ENCODE results near the gene ARSJ. TPM values are rescaled to one million over a fixed set of nuclear protein-coding genes. Genes with fewer than 3 reads are reported as not detected.
"Not testable (repeated sequence)": the region's sequence is repeated elsewhere in the genome, so short reads cannot be mapped to it uniquely, and the experiment has no call there.

The ARSJ gene
- total RNA-seq, 5 donors from 2014 or later (not counting 1 experiment from before 2014, with no cell fraction given), result 0.16 to 0.26 (median 0.20) TPM; not detected in 2

DNA sequence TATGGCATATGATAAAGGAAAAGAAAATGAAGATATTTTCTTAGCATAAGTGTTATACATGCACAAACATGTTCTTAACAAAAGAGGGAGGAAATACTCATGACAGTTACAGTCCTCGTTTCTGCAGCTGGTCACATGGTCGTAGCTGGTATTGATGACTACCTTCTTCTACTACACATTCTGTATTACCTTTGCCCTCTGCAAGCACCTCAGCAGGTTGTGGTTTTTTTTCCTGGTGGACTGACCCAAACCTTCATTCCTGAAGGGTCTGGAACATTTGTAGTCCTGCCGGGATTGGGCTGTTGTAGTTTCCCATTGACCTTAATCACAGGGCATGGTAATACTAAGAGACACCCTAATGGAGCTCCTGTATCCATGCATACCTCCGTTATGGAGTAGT lies 54.7 kb downstream of the ARSJ start:
- H3K36me3 ChIP-seq (ENCODE audit: control insufficient read depth in 2 of 2, extremely low read depth in 1 of 2, insufficient read depth in 1 of 2, low read length in 1 of 2); CTCF ChIA-PET; DNase-seq; ATAC-seq (replicated peaks in 1 of 4); H3K4me3 ChIP-seq (ENCODE audit: control insufficient read depth in 1 of 2, extremely low read depth in 1 of 2, low read length in 1 of 2); H3K4me1 Mint-ChIP-seq; H3K27ac Mint-ChIP-seq; H3K4me3 Mint-ChIP-seq; H3K27me3 Mint-ChIP-seq; H3K27ac ChIP-seq (ENCODE audit: low read length); H3K9me3 ChIP-seq; H3K9me3 Mint-ChIP-seq; POLR2A ChIA-PET; H3K36me3 Mint-ChIP-seq; H3K4me1 ChIP-seq (ENCODE audit: control insufficient read depth in 1 of 2, extremely low read depth in 1 of 2, insufficient read depth in 2 of 2, low read length in 2 of 2); H3K27me3 ChIP-seq (replicated peaks in 1 of 2; ENCODE audit: control insufficient read depth in 2 of 2, extremely low read depth in 1 of 2, insufficient read depth in 2 of 2, low read length in 1 of 2): not testable (repeated sequence)
- 100% methylated on average over 1 of the region's 4 CpGs for WGBS (ENCODE audit: insufficient coverage)

DNA sequence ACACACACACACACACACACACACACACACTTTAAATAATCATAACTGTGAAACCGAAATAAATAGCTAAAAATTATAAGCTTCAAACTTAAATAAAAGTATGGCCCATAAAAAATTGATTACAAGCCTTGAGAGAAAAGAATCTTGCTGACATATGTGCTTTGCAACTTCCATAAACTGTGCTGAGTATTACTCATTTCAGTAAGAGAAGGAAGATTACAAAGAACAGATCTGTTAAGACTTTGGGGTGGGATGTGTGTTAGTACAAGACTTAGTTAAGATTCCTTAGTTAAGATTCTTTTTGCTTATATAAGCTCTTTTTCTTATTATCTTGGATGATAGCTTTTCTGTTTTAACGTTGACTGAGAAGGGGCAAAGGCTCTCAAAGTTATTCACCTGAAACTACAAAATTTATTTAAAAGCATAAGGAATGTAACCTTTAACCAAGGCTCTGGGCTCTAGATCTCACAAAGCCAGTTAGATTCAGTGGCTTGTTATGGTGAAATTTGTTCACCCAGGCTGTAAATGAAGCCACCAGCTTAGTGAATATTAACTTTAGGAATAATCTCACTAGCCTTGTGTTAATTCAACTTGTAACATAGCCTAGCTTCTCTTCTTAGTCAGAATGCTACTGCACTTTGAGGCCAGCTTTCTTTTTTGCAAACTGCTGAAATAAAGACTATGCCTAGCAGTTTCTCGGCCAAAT lies 58.2 kb downstream of the ARSJ start:
- Mint-ChIP-seq H3K27ac (no peak overlapping the region), H3K9me3 (no peaks in the 10 kb centered on the region), H3K4me3 (no peak overlapping the region), H3K27me3 (peaks cover 0 to 3% of the 10 kb centered on the region in 2 donors), H3K4me1 (no peaks in the 10 kb centered on the region), H3K36me3 (no peaks in the 10 kb centered on the region)
- no peaks in the 10 kb centered on the region for H3K9me3 ChIP-seq
- ATAC-seq (replicated peaks in 1 of 4), result no peak
- no CpG with 5 or more reads among the region's 3 CpGs for WGBS (ENCODE audit: insufficient coverage)
- H3K4me3 ChIP-seq (ENCODE audit: control insufficient read depth in 1 of 2, extremely low read depth in 1 of 2, low read length in 1 of 2), result no peak overlapping the region
- no peaks in the 10 kb centered on the region for H3K36me3 ChIP-seq (ENCODE audit: control insufficient read depth in 2 of 2, extremely low read depth in 1 of 2, insufficient read depth in 1 of 2, low read length in 1 of 2)
- ChIA-PET POLR2A (interaction anchor here in 1 of 2 donors (0.6 kb wide), 1 partner anchor 492 kb away, joined by 3 read pairs; no protein-coding TSS in a partner anchor), CTCF (interaction anchor here in 1 of 2 donors (0.6 kb wide), 1 partner anchor 462 kb away, joined by 3 read pairs; no protein-coding TSS in a partner anchor)
- H3K4me1 ChIP-seq (ENCODE audit: control insufficient read depth in 1 of 2, extremely low read depth in 1 of 2, insufficient read depth in 2 of 2, low read length in 2 of 2), result no peaks in the 10 kb centered on the region
- H3K27ac ChIP-seq (ENCODE audit: low read length), result no peak overlapping the region
- DNase-seq, result no peak
- no peaks in the 10 kb centered on the region for H3K27me3 ChIP-seq (replicated peaks in 1 of 2; ENCODE audit: control insufficient read depth in 2 of 2, extremely low read depth in 1 of 2, insufficient read depth in 2 of 2, low read length in 1 of 2)

DNA sequence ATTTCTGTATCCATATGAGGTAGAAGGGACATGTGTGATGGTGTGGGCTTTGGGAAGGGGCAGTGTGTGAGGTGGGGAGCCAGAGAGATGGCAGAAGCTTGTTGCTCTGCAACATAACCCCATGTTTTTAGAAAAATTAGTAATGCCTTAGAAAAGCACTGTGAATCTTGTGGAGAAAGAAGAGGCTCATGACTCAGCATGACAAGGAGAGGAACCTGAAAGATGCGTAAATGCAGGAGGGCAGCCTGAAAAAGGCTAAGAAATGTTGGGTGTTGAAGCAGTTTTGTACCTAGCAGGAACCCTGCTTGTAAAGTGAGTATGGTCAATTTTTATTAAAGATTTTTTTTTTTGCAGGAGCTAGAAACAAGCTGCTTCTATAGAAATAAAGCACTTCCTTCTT lies 59.8 kb downstream of the ARSJ start:
- H3K27me3 ChIP-seq (replicated peaks in 1 of 2; ENCODE audit: control insufficient read depth in 2 of 2, extremely low read depth in 1 of 2, insufficient read depth in 2 of 2, low read length in 1 of 2), result no peaks in the 10 kb centered on the region
- no peak for DNase-seq
- Mint-ChIP-seq H3K36me3 (no peaks in the 10 kb centered on the region), H3K4me3 (no peak overlapping the region), H3K27me3 (peaks cover 0 to 3% of the 10 kb centered on the region in 2 donors), H3K27ac (no peak overlapping the region), H3K4me1 (no peaks in the 10 kb centered on the region), H3K9me3 (no peaks in the 10 kb centered on the region)
- H3K36me3 ChIP-seq (ENCODE audit: control insufficient read depth in 2 of 2, extremely low read depth in 1 of 2, insufficient read depth in 1 of 2, low read length in 1 of 2), result no peaks in the 10 kb centered on the region
- CTCF ChIA-PET, result interaction anchor here in 1 of 2 donors (0.6 kb wide), 1 partner anchor 483 kb away, joined by 3 read pairs; no protein-coding TSS in a partner anchor
- ATAC-seq (replicated peaks in 1 of 4), result no peak
- H3K4me1 ChIP-seq (ENCODE audit: control insufficient read depth in 1 of 2, extremely low read depth in 1 of 2, insufficient read depth in 2 of 2, low read length in 2 of 2), result no peaks in the 10 kb centered on the region
- H3K9me3 ChIP-seq, result no peaks in the 10 kb centered on the region
- no peak overlapping the region for H3K4me3 ChIP-seq (ENCODE audit: control insufficient read depth in 1 of 2, extremely low read depth in 1 of 2, low read length in 1 of 2)
- WGBS (ENCODE audit: insufficient coverage), result 100% methylated on average over 1 of the region's 1 CpG
- no peak overlapping the region for H3K27ac ChIP-seq (ENCODE audit: low read length)
- POLR2A ChIA-PET, result interaction anchor here in 1 of 2 donors (0.6 kb wide), 1 partner anchor 17 kb away, joined by 3 read pairs; no protein-coding TSS in a partner anchor

DNA sequence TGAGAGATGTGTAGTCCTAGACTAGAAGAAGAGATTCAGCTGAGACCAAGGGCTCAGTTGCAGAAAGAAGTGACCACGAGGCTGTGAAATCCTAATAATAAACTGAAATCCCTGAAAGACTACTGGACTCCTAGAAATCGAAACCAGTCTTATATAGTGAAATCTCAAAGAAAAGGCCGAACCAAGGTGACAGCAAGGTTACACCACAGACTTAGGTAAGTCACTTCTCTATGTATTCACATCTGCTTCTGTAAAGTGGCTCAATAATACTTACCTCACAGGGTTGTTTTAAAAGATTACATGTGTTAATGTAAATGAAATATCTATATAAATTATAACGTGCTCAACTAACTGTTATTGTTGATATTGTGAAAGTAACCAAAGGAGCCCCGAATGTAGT lies 60.3 kb downstream of the ARSJ start:
- Histone ChIP-seq H3K9me3 (no peaks in the 10 kb centered on the region), H3K36me3 (ENCODE audit: control insufficient read depth in 2 of 2, extremely low read depth in 1 of 2, insufficient read depth in 1 of 2, low read length in 1 of 2) (no peaks in the 10 kb centered on the region), H3K4me3 (ENCODE audit: control insufficient read depth in 1 of 2, extremely low read depth in 1 of 2, low read length in 1 of 2) (no peak overlapping the region), H3K4me1 (ENCODE audit: control insufficient read depth in 1 of 2, extremely low read depth in 1 of 2, insufficient read depth in 2 of 2, low read length in 2 of 2) (no peaks in the 10 kb centered on the region), H3K27ac (ENCODE audit: low read length) (no peak overlapping the region), H3K27me3 (replicated peaks in 1 of 2; ENCODE audit: control insufficient read depth in 2 of 2, extremely low read depth in 1 of 2, insufficient read depth in 2 of 2, low read length in 1 of 2) (no peaks in the 10 kb centered on the region)
- no peak overlapping the region for H3K27ac Mint-ChIP-seq
- ATAC-seq (replicated peaks in 1 of 4) (no peak), DNase-seq (no peak)
- H3K4me3 Mint-ChIP-seq, result no peak overlapping the region
- WGBS (ENCODE audit: insufficient coverage), result 50% methylated on average over 2 of the region's 5 CpGs
- POLR2A ChIA-PET, result interaction anchor here in 1 of 2 donors (0.6 kb wide), 1 partner anchor 17 kb away, joined by 3 read pairs; no protein-coding TSS in a partner anchor
- H3K36me3 Mint-ChIP-seq, result no peaks in the 10 kb centered on the region
- CTCF ChIA-PET, result interaction anchor here in 1 of 2 donors (0.6 kb wide), 1 partner anchor 482 kb away, joined by 3 read pairs; no protein-coding TSS in a partner anchor
- peaks cover 0 to 3% of the 10 kb centered on the region in 2 donors for H3K27me3 Mint-ChIP-seq
- no peaks in the 10 kb centered on the region for H3K9me3 Mint-ChIP-seq
- no peaks in the 10 kb centered on the region for H3K4me1 Mint-ChIP-seq

DNA sequence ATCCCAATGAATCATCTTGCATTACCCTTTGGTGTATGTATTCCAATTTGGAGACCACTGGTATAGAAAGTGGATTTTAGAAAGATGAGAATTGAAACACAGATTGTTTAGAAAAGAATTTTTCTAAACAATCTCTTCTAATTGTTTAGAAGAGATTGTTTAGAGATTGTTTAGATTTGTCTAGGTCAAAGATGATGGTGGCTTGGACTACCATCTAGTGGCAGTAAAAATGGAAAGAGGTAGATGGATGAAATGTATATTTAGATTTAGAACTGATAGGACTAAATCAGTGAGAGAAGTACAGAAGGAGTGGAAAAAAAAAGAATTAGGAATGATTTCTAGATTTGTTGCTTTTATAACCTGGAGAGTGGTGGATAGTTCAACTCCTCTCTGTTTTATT lies 70.6 kb downstream of the ARSJ start:
- H3K27ac Mint-ChIP-seq, result no peak overlapping the region
- DNase-seq, result peak in 1 of 35 experiments; percentile 43

DNA sequence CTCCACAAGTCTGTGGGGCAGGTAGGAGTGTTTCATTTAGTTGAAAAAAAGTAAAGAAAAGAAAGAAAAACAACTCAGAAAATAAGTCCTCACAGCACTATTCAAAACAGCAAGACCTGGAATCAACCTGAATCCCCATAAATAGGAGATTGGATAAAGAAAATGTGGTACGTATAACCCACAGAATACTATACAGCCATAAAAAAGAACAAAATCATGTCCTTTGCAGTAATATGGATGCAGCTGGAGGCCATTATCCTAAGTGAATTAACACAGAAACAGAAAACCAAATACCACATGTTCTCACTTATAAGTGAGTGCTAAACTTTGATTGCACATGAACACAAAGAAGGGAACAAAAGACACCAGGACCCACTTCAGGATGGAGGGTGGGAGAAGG lies 71.9 kb downstream of the ARSJ start:
- Histone ChIP-seq H3K27ac (ENCODE audit: low read length) (no peak overlapping the region), H3K9me3 (no peaks in the 10 kb centered on the region), H3K27me3 (replicated peaks in 1 of 2; ENCODE audit: control insufficient read depth in 2 of 2, extremely low read depth in 1 of 2, insufficient read depth in 2 of 2, low read length in 1 of 2) (no peaks in the 10 kb centered on the region), H3K36me3 (ENCODE audit: control insufficient read depth in 2 of 2, extremely low read depth in 1 of 2, insufficient read depth in 1 of 2, low read length in 1 of 2) (no peaks in the 10 kb centered on the region), H3K4me1 (ENCODE audit: control insufficient read depth in 1 of 2, extremely low read depth in 1 of 2, insufficient read depth in 2 of 2, low read length in 2 of 2) (peaks cover 21 to 28% of the 10 kb centered on the region in 2 experiments), H3K4me3 (ENCODE audit: control insufficient read depth in 1 of 2, extremely low read depth in 1 of 2, low read length in 1 of 2) (no peak overlapping the region)
- POLR2A ChIA-PET, result interaction anchor here in 1 of 2 donors (0.7 kb wide), 2 partner anchors 343 to 1005 kb away, joined by 3 to 6 read pairs; no protein-coding TSS in a partner anchor
- no peak overlapping the region for H3K4me3 Mint-ChIP-seq
- CTCF ChIA-PET, result interaction anchor here (0.8 to 1.5 kb wide), 3 partner anchors 38 to 512 kb away, joined by 3 read pairs; no protein-coding TSS in a partner anchor
- ATAC-seq (replicated peaks in 1 of 4) (no peak), DNase-seq (no peak)
- peak overlapping the region in 1 of 2 donors; percentile 93 for H3K27ac Mint-ChIP-seq
- WGBS (ENCODE audit: insufficient coverage), result no CpG with 5 or more reads among the region's 1 CpG
- H3K9me3 Mint-ChIP-seq, result no peaks in the 10 kb centered on the region
- peaks cover 45 to 52% (median 49%) of the 10 kb centered on the region in 3 donors for H3K4me1 Mint-ChIP-seq
- no peaks in the 10 kb centered on the region for H3K27me3 Mint-ChIP-seq
- no peaks in the 10 kb centered on the region for H3K36me3 Mint-ChIP-seq

More for the DNA sequence above, 70.6 kb downstream of the ARSJ start:
- no peaks in the 10 kb centered on the region for H3K9me3 Mint-ChIP-seq
- no peaks in the 10 kb centered on the region for H3K27me3 Mint-ChIP-seq
- no peak overlapping the region for H3K4me3 Mint-ChIP-seq
- no peaks in the 10 kb centered on the region for H3K9me3 ChIP-seq
- H3K27me3 ChIP-seq (replicated peaks in 1 of 2; ENCODE audit: control insufficient read depth in 2 of 2, extremely low read depth in 1 of 2, insufficient read depth in 2 of 2, low read length in 1 of 2), result no peaks in the 10 kb centered on the region
- peaks cover 33 to 39% (median 36%) of the 10 kb centered on the region in 3 donors for H3K4me1 Mint-ChIP-seq
- H3K4me3 ChIP-seq (ENCODE audit: control insufficient read depth in 1 of 2, extremely low read depth in 1 of 2, low read length in 1 of 2), result no peak overlapping the region
- H3K36me3 ChIP-seq (ENCODE audit: control insufficient read depth in 2 of 2, extremely low read depth in 1 of 2, insufficient read depth in 1 of 2, low read length in 1 of 2), result no peaks in the 10 kb centered on the region
- ATAC-seq (replicated peaks in 1 of 4), result no peak
- ChIA-PET POLR2A (no interaction called here), CTCF (interaction anchor here in 1 of 2 donors (1.1 kb wide), 1 partner anchor 361 kb away, joined by 6 read pairs; no protein-coding TSS in a partner anchor)
- no peaks in the 10 kb centered on the region for H3K36me3 Mint-ChIP-seq
- no peak overlapping the region for H3K27ac ChIP-seq (ENCODE audit: low read length)
- peaks cover 10 to 16% of the 10 kb centered on the region in 2 experiments for H3K4me1 ChIP-seq (ENCODE audit: control insufficient read depth in 1 of 2, extremely low read depth in 1 of 2, insufficient read depth in 2 of 2, low read length in 2 of 2)

All from T-cell (primary cell).